Astrocyte (in vitro differentiated cells and primary cell): Measurements from ENCODE around the gene MZB1. TPM values are rescaled to one million over a fixed set of nuclear protein-coding genes. Genes with fewer than 3 reads are reported as not detected.
"Not testable (repeated sequence)": the region's sequence is repeated elsewhere in the genome, so short reads cannot be mapped to it uniquely, and the experiment has no call there.

Experiments
- DNase-seq: peaks from one replicate; pipeline ENCODE4 v3.0.0-alpha.2; 2010; ENCODE audit warnings: low read depth
- FAIRE-seq: peaks from 2 replicates; lab custom pipeline; 2011; peaks lifted over from hg19 to GRCh38; lab: Jason Lieb, UNC
- H2AFZ ChIP-seq: 2 replicates; pipeline ENCODE4 v1.6.0; 2012; ENCODE audit warnings: low read depth, low read length, inconsistent platforms
- H3K27ac ChIP-seq: 2 replicates; pipeline ENCODE4 v1.5.1; 2011; ENCODE audit warnings: low read depth, low read length, inconsistent platforms
- H3K27me3 ChIP-seq: 2 replicates; pipeline ENCODE4 v1.6.0; 2011; ENCODE audit warnings: low read length, inconsistent platforms; ENCODE audit not compliant: insufficient read depth
- H3K36me3 ChIP-seq: 2 replicates; pipeline ENCODE4 v1.5.1; 2011; ENCODE audit warnings: low read length, inconsistent platforms; ENCODE audit not compliant: insufficient read depth
- H3K4me1 ChIP-seq: 2 replicates; pipeline ENCODE4 v1.5.1; 2011; ENCODE audit warnings: low read length, inconsistent platforms; ENCODE audit not compliant: insufficient read depth
- H3K4me2 ChIP-seq: 2 replicates; pipeline ENCODE4 v1.6.0; 2012; ENCODE audit warnings: low read length, inconsistent platforms
- H3K4me3 ChIP-seq: 2 replicates; pipeline ENCODE4 v1.5.1; 2011; ENCODE audit warnings: low read depth, mild to moderate bottlenecking, low read length, inconsistent platforms; ENCODE audit not compliant: insufficient read depth
- H3K79me2 ChIP-seq: 2 replicates; pipeline ENCODE4 v1.6.0; 2012; ENCODE audit warnings: mild to moderate bottlenecking, low read length, inconsistent platforms; ENCODE audit not compliant: insufficient read depth
- H3K9ac ChIP-seq: 2 replicates; pipeline ENCODE4 v1.6.0; 2012; ENCODE audit warnings: mild to moderate bottlenecking, low read length, inconsistent platforms
- H3K9me3 ChIP-seq: 2 replicates; pipeline ENCODE4 v1.5.1; 2012; ENCODE audit warnings: low read depth, mild to moderate bottlenecking, low read length, inconsistent platforms; ENCODE audit not compliant: insufficient read depth
- H4K20me1 ChIP-seq: 2 replicates; pipeline ENCODE4 v1.6.0; 2012; ENCODE audit warnings: low read length, inconsistent platforms; ENCODE audit not compliant: insufficient read depth
- H3K27ac Mint-ChIP-seq: one replicate; pipeline ENCODE4 v1.8.0; 2021; ENCODE audit warnings: mild to moderate bottlenecking, mixed read lengths; ENCODE audit not compliant: unreplicated experiment
- H3K27me3 Mint-ChIP-seq: one replicate; pipeline ENCODE4 v1.8.0; 2021; ENCODE audit warnings: low read depth, mixed read lengths; ENCODE audit not compliant: unreplicated experiment
- H3K36me3 Mint-ChIP-seq: one replicate; pipeline ENCODE4 v1.8.0; 2021; ENCODE audit warnings: low read depth, mixed read lengths; ENCODE audit not compliant: unreplicated experiment
- H3K4me1 Mint-ChIP-seq: one replicate; pipeline ENCODE4 v1.8.0; 2021; ENCODE audit warnings: low read depth, mixed read lengths; ENCODE audit not compliant: unreplicated experiment
- H3K4me3 Mint-ChIP-seq: one replicate; pipeline ENCODE4 v1.8.0; 2021; ENCODE audit warnings: mild to moderate bottlenecking, moderate library complexity, mixed read lengths; ENCODE audit not compliant: unreplicated experiment
- H3K9me3 Mint-ChIP-seq: one replicate; pipeline ENCODE4 v1.8.0; 2021; ENCODE audit warnings: mild to moderate bottlenecking, mixed read lengths; ENCODE audit not compliant: unreplicated experiment
- EZH2 ChIP-seq: IDR thresholded peaks from 2 replicates; pipeline ENCODE4 v1.6.1; 2012; ENCODE audit warnings: mild to moderate bottlenecking, low read length, inconsistent platforms; ENCODE audit not compliant: insufficient read depth
- total RNA-seq: library from RNA; stranded (reverse); gene quantifications from 2 replicates; pipeline ENCODE4 v1.2.1, GENCODE V29; 2021
- TF ChIP-seq, protein P1 (sequence below): IDR thresholded peaks from 2 replicates; pipeline ENCODE4 v1.5.1; 2011; ENCODE audit warnings: low read depth, mild to moderate bottlenecking, inconsistent platforms, low read length, moderate library complexity; ENCODE audit not compliant: insufficient read depth

MZB1 gene
- total RNA-seq, 1 donor from 2014 or later = not detected

DNA sequence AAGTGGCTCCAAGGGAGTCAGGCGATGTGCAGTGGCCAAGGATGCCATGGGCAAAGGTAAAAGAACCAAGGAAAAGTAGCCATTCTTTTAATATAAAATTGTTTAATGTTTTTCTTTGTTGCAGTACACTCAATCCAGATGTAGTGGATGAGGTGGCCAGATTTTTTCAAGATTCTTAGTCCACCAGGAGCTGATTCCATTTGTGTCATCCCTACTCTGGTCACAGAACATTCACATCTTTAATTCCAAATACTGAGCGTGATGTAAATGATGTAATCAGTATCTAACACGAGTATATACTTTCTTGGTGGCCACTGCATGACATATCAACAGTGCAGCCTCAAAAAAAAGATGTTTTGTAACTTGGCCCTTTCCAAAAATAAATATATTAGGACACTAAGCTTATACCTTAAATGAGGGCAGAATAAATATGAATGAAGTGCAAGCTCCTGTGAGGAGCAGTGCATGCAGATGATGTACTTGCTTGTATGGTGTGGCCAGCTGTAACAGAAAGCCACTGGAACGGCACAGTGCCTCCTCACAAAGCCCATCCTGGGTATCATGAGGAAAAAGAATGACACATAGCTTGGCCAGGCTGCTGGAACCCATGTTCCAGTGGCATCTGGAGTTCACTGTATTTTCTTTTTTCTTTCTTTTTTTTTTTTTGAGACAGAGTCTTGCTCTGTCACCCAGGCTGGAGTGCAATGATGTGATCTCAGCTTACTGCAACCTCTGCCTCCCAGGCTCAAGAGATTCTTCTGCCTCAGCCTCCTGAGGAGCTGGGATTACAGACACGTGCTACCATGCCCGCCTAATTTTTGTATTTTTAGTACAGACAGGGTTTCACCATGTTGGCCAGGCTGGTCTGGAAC is 20.6 kb upstream of the MZB1 start:
- H3K9me3 Mint-ChIP-seq = no peaks in the 10 kb centered on the region
- Histone ChIP-seq H3K4me3 (no peak overlapping the region), H3K4me1 (peaks cover 12% of the 10 kb centered on the region), H3K27ac (no peak overlapping the region), H2AFZ (no peak overlapping the region), H3K27me3 (no peaks in the 10 kb centered on the region), H3K79me2 (no peaks in the 10 kb centered on the region), H3K4me2 (no peak overlapping the region), H3K36me3 (no peaks in the 10 kb centered on the region), H4K20me1 (no peaks in the 10 kb centered on the region), H3K9me3 (no peaks in the 10 kb centered on the region), H3K9ac (no peak overlapping the region)
- H3K4me1 Mint-ChIP-seq = no peaks in the 10 kb centered on the region
- peaks cover 15% of the 10 kb centered on the region for H3K36me3 Mint-ChIP-seq
- no peak overlapping the region for H3K27ac Mint-ChIP-seq
- H3K4me3 Mint-ChIP-seq = no peak overlapping the region
- TF ChIP-seq EZH2 = no peak
- TF ChIP-seq, protein P1, sequence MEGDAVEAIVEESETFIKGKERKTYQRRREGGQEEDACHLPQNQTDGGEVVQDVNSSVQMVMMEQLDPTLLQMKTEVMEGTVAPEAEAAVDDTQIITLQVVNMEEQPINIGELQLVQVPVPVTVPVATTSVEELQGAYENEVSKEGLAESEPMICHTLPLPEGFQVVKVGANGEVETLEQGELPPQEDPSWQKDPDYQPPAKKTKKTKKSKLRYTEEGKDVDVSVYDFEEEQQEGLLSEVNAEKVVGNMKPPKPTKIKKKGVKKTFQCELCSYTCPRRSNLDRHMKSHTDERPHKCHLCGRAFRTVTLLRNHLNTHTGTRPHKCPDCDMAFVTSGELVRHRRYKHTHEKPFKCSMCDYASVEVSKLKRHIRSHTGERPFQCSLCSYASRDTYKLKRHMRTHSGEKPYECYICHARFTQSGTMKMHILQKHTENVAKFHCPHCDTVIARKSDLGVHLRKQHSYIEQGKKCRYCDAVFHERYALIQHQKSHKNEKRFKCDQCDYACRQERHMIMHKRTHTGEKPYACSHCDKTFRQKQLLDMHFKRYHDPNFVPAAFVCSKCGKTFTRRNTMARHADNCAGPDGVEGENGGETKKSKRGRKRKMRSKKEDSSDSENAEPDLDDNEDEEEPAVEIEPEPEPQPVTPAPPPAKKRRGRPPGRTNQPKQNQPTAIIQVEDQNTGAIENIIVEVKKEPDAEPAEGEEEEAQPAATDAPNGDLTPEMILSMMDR = no peak
- no peak for FAIRE-seq
- H3K27me3 Mint-ChIP-seq = no peaks in the 10 kb centered on the region
- DNase-seq = no peak

DNA sequence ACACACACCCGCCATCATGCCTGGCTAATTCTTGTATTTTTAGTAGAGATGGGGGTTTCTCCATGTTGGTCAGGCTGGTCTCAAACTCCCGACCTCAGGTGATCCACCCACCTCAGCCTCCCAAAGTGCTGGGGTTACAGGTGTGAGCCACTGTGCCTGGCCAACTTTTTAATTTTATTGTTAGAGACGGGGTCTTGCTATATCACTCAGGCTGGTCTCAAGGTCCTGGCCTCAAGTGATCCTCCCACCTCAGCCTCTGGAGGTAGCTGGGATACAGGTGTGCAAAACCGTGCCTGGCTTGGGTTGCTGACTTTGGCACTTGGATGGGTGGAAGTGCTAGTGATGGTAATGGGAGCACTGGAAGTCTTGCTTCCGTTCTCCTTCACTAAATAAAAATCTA is 19.4 kb upstream of the MZB1 start:
- not testable (repeated sequence) for H3K4me3 ChIP-seq, H3K4me1 ChIP-seq, H3K9me3 ChIP-seq, H3K36me3 ChIP-seq, H3K4me2 ChIP-seq, H2AFZ ChIP-seq, FAIRE-seq, H3K4me3 Mint-ChIP-seq, H3K9ac ChIP-seq, H4K20me1 ChIP-seq, H3K4me1 Mint-ChIP-seq, H3K79me2 ChIP-seq, DNase-seq, H3K27me3 ChIP-seq, H3K27ac Mint-ChIP-seq, H3K9me3 Mint-ChIP-seq, H3K27me3 Mint-ChIP-seq, H3K27ac ChIP-seq
- H3K36me3 Mint-ChIP-seq = peaks cover 13% of the 10 kb centered on the region

DNA sequence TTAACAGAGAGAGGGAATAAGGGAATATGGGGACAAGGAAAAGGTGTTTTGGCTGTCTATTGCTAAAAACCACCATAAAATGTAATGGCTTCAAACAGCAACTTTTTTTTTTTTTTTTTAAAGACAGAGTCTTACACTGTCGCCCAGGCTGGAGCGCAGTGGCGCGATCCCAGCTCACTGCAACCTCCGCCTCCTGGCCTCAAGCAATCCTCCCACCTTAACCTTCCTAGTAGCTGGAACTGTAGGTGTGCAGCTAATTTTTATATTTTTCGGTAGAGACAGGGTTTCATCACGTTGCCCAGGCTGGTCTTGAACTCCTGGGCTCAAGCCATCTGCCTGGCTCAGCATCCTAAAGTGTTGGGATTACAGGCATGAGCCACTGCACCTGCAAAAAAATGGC is 18.5 kb upstream of the MZB1 start:
- no peaks in the 10 kb centered on the region for H3K27me3 ChIP-seq
- no peak overlapping the region for H3K4me3 ChIP-seq
- H2AFZ ChIP-seq = no peak overlapping the region
- H3K4me1 ChIP-seq = peaks cover 7% of the 10 kb centered on the region
- Mint-ChIP-seq H3K4me3 (no peak overlapping the region), H3K27ac (no peak overlapping the region), H3K27me3 (no peaks in the 10 kb centered on the region), H3K9me3 (no peaks in the 10 kb centered on the region), H3K36me3 (peaks cover 9% of the 10 kb centered on the region), H3K4me1 (peaks cover 2% of the 10 kb centered on the region)
- no peaks in the 10 kb centered on the region for H4K20me1 ChIP-seq
- no peaks in the 10 kb centered on the region for H3K36me3 ChIP-seq
- H3K9ac ChIP-seq = no peak overlapping the region
- no peak overlapping the region for H3K4me2 ChIP-seq
- no peak overlapping the region for H3K27ac ChIP-seq
- no peak for FAIRE-seq
- TF ChIP-seq, protein P1 = no peak
- no peak for TF ChIP-seq EZH2
- H3K79me2 ChIP-seq = no peaks in the 10 kb centered on the region
- H3K9me3 ChIP-seq = no peaks in the 10 kb centered on the region
- DNase-seq = no peak
